Stimulated activated memory B cell treated with anti-CD40 and anti-IgM and Interleukin-4, amounts not matched to agents 10 μg/mL and 1 μg/mL and 100 μg/mL, for 72 hours (primary cell): ENCODE results near the gene CAPN11.

Experiments used
- ATAC-seq: fragments of 150-1000 bp; cut with Tn5 transposase; 2 replicates; pipeline ENCODE4 v1.10.0; 2021
- H3K27ac Mint-ChIP-seq: one replicate; pipeline ENCODE4 v1.8.0; 2022; ENCODE audit warnings: mild to moderate bottlenecking, mixed read lengths
- H3K27me3 Mint-ChIP-seq: one replicate; pipeline ENCODE4 v1.8.0; 2022; ENCODE audit warnings: mixed read lengths
- H3K36me3 Mint-ChIP-seq: one replicate; pipeline ENCODE4 v1.8.0; 2022; ENCODE audit warnings: mixed read lengths
- H3K4me1 Mint-ChIP-seq: one replicate; pipeline ENCODE4 v1.8.0; 2022; ENCODE audit warnings: mixed read lengths
- H3K4me3 Mint-ChIP-seq: one replicate; pipeline ENCODE4 v1.8.0; 2022; ENCODE audit warnings: mild to moderate bottlenecking, moderate library complexity, mixed read lengths
- H3K9me3 Mint-ChIP-seq: one replicate; pipeline ENCODE4 v1.8.0; 2022; ENCODE audit warnings: mixed read lengths

The CAPN11 gene

DNA sequence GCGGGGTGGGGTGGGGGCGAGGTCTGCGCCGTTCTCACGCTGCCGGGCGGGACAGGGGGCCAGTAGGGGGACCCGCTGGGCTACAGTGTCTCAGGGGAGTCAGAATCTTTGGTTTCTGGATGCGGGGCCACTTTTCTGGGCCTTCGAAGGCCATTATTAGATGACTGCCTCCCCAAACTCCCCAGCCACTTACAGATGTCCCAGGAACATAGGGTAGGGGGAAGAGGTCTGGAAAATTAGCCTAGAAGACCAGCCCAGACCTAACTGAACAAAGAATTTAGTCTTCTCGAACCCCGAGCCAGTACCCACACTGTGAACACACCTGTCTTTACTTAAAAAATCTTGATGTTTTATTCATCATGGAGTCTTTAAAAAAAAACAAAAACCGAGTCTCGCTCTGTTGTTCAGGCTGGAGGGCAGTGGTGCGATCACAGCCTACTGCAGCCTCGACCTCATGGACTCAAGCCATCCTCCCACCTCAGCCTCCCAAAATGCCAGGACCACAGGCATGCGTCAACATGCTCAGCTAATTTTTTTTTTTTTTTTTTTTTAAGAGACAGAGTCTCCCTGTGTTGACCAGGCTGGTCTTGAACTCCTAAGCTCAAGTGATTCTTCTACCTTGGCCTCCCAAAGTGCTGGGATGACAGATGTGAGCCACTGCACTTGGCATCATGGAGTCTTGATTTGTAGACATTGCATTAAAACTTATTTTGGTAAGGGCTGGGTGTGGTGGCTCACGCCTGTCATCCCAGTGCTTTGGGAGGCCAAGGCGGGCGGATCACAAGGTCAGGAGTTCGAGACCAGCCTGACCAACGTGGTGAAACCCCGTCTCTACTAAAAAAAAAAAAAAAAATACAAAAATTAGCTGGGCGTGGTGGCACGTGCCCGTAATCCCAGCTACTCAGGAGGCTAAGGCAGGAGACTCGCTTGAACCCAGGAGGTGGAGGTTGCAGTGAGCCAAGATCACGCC lies 61.5 kb downstream of the CAPN11 start:
- Mint-ChIP-seq H3K9me3 (no peaks in the 10 kb centered on the region), H3K4me3 (peak overlapping the region; percentile 84), H3K36me3 (no peaks in the 10 kb centered on the region), H3K27ac (peak overlapping the region; percentile 77), H3K27me3 (no peaks in the 10 kb centered on the region), H3K4me1 (peaks cover 51% of the 10 kb centered on the region)
- ATAC-seq: no peak

DNA sequence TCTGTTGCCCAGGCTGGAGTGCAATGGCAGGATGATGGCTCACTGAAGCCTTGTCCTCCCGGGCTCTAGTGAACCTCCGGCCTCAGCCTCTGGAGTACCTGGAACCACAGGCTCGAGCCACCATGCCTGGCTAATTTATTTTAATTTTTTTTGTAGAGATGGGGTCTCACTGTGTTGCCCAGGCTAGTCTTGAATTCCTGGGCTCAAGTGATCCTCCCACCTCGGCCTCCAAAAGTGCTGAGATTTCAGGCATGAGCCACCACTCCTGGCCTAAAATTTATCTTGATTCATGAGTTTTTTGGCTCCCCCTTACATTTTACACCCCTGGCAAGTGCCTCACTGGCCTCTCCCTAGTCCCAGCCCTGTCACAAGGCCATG lies 62.3 kb downstream of the CAPN11 start:
- H3K27me3 Mint-ChIP-seq: no peaks in the 10 kb centered on the region
- H3K36me3 Mint-ChIP-seq: no peaks in the 10 kb centered on the region
- peak overlapping the region; percentile 5 for H3K4me3 Mint-ChIP-seq
- no peak overlapping the region for H3K27ac Mint-ChIP-seq
- no peak for ATAC-seq
- H3K9me3 Mint-ChIP-seq: no peaks in the 10 kb centered on the region
- peaks cover 58% of the 10 kb centered on the region for H3K4me1 Mint-ChIP-seq

GRCh38 chr6:44221291-44221960 lies 62.8 kb downstream of the CAPN11 start:
- Mint-ChIP-seq H3K27me3 (no peaks in the 10 kb centered on the region), H3K4me3 (peak overlapping the region; percentile 5), H3K36me3 (no peaks in the 10 kb centered on the region), H3K27ac (no peak overlapping the region), H3K9me3 (no peaks in the 10 kb centered on the region), H3K4me1 (peaks cover 61% of the 10 kb centered on the region)
- peak; percentile 65 for ATAC-seq

DNA sequence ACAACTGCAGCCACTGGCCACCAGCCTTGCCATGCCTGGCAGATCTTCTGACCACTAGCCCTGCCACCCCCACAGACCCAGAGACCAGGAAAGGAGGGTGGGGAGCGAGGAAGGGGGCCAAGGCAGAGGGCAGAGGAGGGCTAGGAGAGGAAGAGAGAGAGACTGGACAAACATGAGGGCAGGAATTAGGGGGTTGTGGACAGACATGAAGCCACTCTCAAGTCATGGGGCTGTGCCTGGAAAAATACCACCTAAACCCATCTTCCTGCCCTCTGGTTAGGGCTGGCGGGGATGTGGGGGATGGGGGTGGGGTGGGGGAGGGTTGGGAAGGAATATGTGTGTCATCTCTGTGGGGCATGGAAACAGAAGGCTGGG lies 63.3 kb downstream of the CAPN11 start:
- no peak overlapping the region for H3K27ac Mint-ChIP-seq

GRCh38 chr6:44222486-44223318 lies 64.1 kb downstream of the CAPN11 start:
- Mint-ChIP-seq H3K27ac (peak overlapping the region; percentile 72), H3K27me3 (no peaks in the 10 kb centered on the region), H3K36me3 (no peaks in the 10 kb centered on the region), H3K4me3 (peak overlapping the region; percentile 83), H3K4me1 (peaks cover 61% of the 10 kb centered on the region), H3K9me3 (no peaks in the 10 kb centered on the region)
- ATAC-seq: no peak

More for the DNA sequence above, 63.3 kb downstream of the CAPN11 start:
- ATAC-seq: no peak
- H3K4me3 Mint-ChIP-seq: no peak overlapping the region
- H3K27me3 Mint-ChIP-seq: no peaks in the 10 kb centered on the region
- peaks cover 61% of the 10 kb centered on the region for H3K4me1 Mint-ChIP-seq
- no peaks in the 10 kb centered on the region for H3K36me3 Mint-ChIP-seq
- no peaks in the 10 kb centered on the region for H3K9me3 Mint-ChIP-seq

- Mint-ChIP-seq H3K9me3 (no peaks in the 10 kb centered on the region), H3K27ac (peak within 1 kb of the TSS; percentile 72), H3K27me3 (no peaks in the 10 kb centered on the region), H3K4me1 (peaks cover 58% of the 10 kb centered on the region), H3K4me3 (peak within 1 kb of the TSS; percentile 83), H3K36me3 (no peaks in the 10 kb centered on the region)
- ATAC-seq: peak; percentile 83
Observed at GRCh38 chr6:44223319-44224028, 64.9 kb downstream of the CAPN11 start, which contains the start of gene SLC29A1. SLC29A1 (plus strand) TSS chr6:44223595; CDS start chr6:44227314, 3,719 bp downstream.

- no peaks in the 10 kb centered on the region for H3K36me3 Mint-ChIP-seq
- H3K4me3 Mint-ChIP-seq: peak overlapping the region; percentile 83
- ATAC-seq: peak; percentile 5
- H3K27me3 Mint-ChIP-seq: no peaks in the 10 kb centered on the region
- H3K4me1 Mint-ChIP-seq: peaks cover 50% of the 10 kb centered on the region
- H3K9me3 Mint-ChIP-seq: no peaks in the 10 kb centered on the region
- H3K27ac Mint-ChIP-seq: peak overlapping the region; percentile 72
Observed at GRCh38 chr6:44224029-44224964, 65.7 kb downstream of the CAPN11 start.

- Mint-ChIP-seq H3K36me3 (no peaks in the 10 kb centered on the region), H3K4me3 (no peak overlapping the region), H3K4me1 (peaks cover 45% of the 10 kb centered on the region)
Observed at GRCh38 chr6:44224965-44225305, 66.3 kb downstream of the CAPN11 start.

DNA sequence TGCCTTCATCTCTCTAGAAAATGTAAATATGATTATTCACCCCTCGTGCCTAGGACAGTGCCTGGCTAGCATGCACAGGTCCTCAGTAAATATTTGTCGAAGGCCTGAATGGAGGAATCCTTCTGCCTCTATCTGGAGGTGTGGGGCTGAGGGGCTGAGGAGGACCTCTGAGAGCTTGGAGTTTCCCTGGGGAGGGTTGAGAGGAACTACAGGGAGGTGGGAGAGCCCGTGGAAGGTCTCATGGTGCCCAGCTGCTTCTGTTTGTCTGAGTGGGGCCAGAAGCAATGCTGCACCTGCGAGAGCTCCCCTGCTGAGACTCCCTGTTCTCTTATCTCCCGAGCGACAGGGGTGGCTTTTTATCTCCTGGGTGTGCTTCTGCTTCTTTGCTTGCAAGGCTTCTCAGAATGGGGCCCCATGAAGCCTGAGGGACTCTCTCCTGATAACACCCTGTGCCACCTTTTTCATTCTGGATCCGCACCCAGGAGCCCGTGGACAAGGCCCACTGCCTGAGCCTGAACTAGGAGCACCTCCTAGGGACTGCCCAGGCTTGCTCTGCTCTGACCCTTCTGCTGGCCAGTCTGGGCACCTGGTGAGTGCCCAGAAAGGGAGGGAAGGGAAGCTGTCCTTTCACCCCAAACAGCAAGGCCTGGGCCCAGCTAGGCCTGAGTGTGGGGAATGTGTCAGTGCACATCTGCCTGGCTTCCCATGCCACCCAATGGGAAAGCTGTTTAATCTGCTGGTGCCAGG lies 67.1 kb downstream of the CAPN11 start:
- ATAC-seq: no peak
- H3K4me1 Mint-ChIP-seq: peaks cover 45% of the 10 kb centered on the region
- no peaks in the 10 kb centered on the region for H3K27me3 Mint-ChIP-seq
- H3K27ac Mint-ChIP-seq: no peak overlapping the region
- no peaks in the 10 kb centered on the region for H3K9me3 Mint-ChIP-seq
- peaks cover 3% of the 10 kb centered on the region for H3K36me3 Mint-ChIP-seq
- no peak overlapping the region for H3K4me3 Mint-ChIP-seq

More at GRCh38 chr6:44224965-44225305, 66.3 kb downstream of the CAPN11 start:
- H3K9me3 Mint-ChIP-seq: no peaks in the 10 kb centered on the region
- peak overlapping the region; percentile 72 for H3K27ac Mint-ChIP-seq
- ATAC-seq: no peak
- H3K27me3 Mint-ChIP-seq: no peaks in the 10 kb centered on the region

- Mint-ChIP-seq H3K9me3 (no peaks in the 10 kb centered on the region), H3K4me1 (peaks cover 38% of the 10 kb centered on the region), H3K4me3 (no peak overlapping the region), H3K36me3 (peaks cover 11% of the 10 kb centered on the region), H3K27ac (no peak overlapping the region), H3K27me3 (no peaks in the 10 kb centered on the region)
- no peak for ATAC-seq
Observed at GRCh38 chr6:44226368-44227147, 67.9 kb downstream of the CAPN11 start.

GRCh38 chr6:44227148-44227793 lies 68.7 kb downstream of the CAPN11 start:
- no peaks in the 10 kb centered on the region for H3K9me3 Mint-ChIP-seq
- no peak for ATAC-seq

GRCh38 chr6:44228031-44228430 lies 69.4 kb downstream of the CAPN11 start:
- no peak for ATAC-seq
- H3K4me1 Mint-ChIP-seq: peaks cover 26% of the 10 kb centered on the region
- H3K36me3 Mint-ChIP-seq: peaks cover 23% of the 10 kb centered on the region
- no peaks in the 10 kb centered on the region for H3K9me3 Mint-ChIP-seq
- no peak overlapping the region for H3K4me3 Mint-ChIP-seq
- H3K27me3 Mint-ChIP-seq: no peaks in the 10 kb centered on the region
- no peak overlapping the region for H3K27ac Mint-ChIP-seq

More at GRCh38 chr6:44227148-44227793, 68.7 kb downstream of the CAPN11 start:
- H3K4me1 Mint-ChIP-seq: peaks cover 33% of the 10 kb centered on the region
- no peak overlapping the region for H3K4me3 Mint-ChIP-seq
- H3K27ac Mint-ChIP-seq: no peak overlapping the region
- H3K27me3 Mint-ChIP-seq: no peaks in the 10 kb centered on the region
- peaks cover 17% of the 10 kb centered on the region for H3K36me3 Mint-ChIP-seq
